IMR-90 (cell line): ENCODE results near the gene CYP24A1. TPM values are rescaled to one million over a fixed set of nuclear protein-coding genes. Genes with fewer than 3 reads are reported as not detected.

ENCODE experiments used
- ATAC-seq: fragments of 200-7000 bp; cut with Tn5 transposase; 2 replicates; pipeline ENCODE4 v1.9.1; 2020; ENCODE audit warnings: low read depth, mild to moderate bottlenecking, moderate library complexity
- BruUV-seq: library from RNA; stranded (reverse); fragments of 400-500 nt; replicated peaks from 2 replicates; lab custom pipeline; 2021; lab: Mats Ljungman, UMichigan
- CTCF ChIA-PET: fragments of 300-600 bp; formaldehyde crosslinking; extraction: SDS; loops from one replicate; lab custom pipeline; 2021; ENCODE audit warnings: antibody characterized with exemption; lab: Yijun Ruan, JAX
- POLR2A ChIA-PET: fragments of 300-600 bp; sonication (Branson Sonifier 250); formaldehyde crosslinking; loops from one replicate; lab custom pipeline; 2022; ENCODE audit warnings: antibody characterized with exemption; ENCODE audit not compliant: unreplicated experiment; lab: Charles Lee
- DNase-seq: peaks from one replicate; pipeline ENCODE4 v3.0.0; 2013
- H2AFZ ChIP-seq: replicated peaks from 2 replicates; pipeline ENCODE3; 2013; ENCODE audit warnings: low read length, mild to moderate bottlenecking; ENCODE audit not compliant: poor library complexity
- H2AK5ac ChIP-seq: 2 replicates; pipeline ENCODE4 v1.6.1; 2013; ENCODE audit warnings: low read depth, low read length, inconsistent platforms
- H2AK9ac ChIP-seq: replicated peaks from 2 replicates; pipeline ENCODE3; 2013; ENCODE audit warnings: mild to moderate bottlenecking, low read depth, low read length, moderate library complexity; ENCODE audit not compliant: poor library complexity
- H2BK120ac ChIP-seq: 2 replicates; pipeline ENCODE4 v1.6.1; 2013; ENCODE audit warnings: low read depth, low read length, inconsistent platforms
- H2BK15ac ChIP-seq: 3 replicates; pipeline ENCODE4 v1.6.1; 2013; ENCODE audit warnings: low read depth, low read length, inconsistent platforms
- H2BK20ac ChIP-seq: 2 replicates; pipeline ENCODE4 v1.6.1; 2013; ENCODE audit warnings: low read depth, mild to moderate bottlenecking, inconsistent platforms, low read length, moderate library complexity
- H2BK5ac ChIP-seq: 2 replicates; pipeline ENCODE4 v1.6.1; 2013; ENCODE audit warnings: mild to moderate bottlenecking, low read depth, low read length, inconsistent platforms; ENCODE audit not compliant: poor library complexity, severe bottlenecking
- H3K14ac ChIP-seq: replicated peaks from 2 replicates; pipeline ENCODE4 v1.6.1; 2013; ENCODE audit warnings: low read depth, low read length, inconsistent platforms
- H3K18ac ChIP-seq: 2 replicates; pipeline ENCODE4 v1.6.1; 2013; ENCODE audit warnings: low read depth, low read length, control low read depth
- H3K23ac ChIP-seq: 2 replicates; pipeline ENCODE4 v1.6.1; 2013; ENCODE audit warnings: low read depth, low read length, inconsistent platforms
- H3K27ac ChIP-seq: 2 replicates; pipeline ENCODE4 v1.5.1; 2013; ENCODE audit warnings: mild to moderate bottlenecking, control low read depth, low read length; ENCODE audit not compliant: insufficient read depth
- H3K27me3 ChIP-seq: 2 replicates; pipeline ENCODE4 v1.6.1; 2013; ENCODE audit warnings: low read length; ENCODE audit not compliant: control insufficient read depth, insufficient read depth
- H3K36me3 ChIP-seq: 2 replicates; pipeline ENCODE4 v1.6.1; 2013; ENCODE audit warnings: low read length, mixed read lengths; ENCODE audit not compliant: control insufficient read depth, insufficient read depth
- H3K4ac ChIP-seq: 2 replicates; pipeline ENCODE4 v1.6.1; 2013; ENCODE audit warnings: low read depth, low read length, inconsistent platforms
- H3K4me1 ChIP-seq: 2 replicates; pipeline ENCODE4 v1.6.1; 2013; ENCODE audit warnings: low read length, mixed read lengths; ENCODE audit not compliant: control insufficient read depth, insufficient read depth
- H3K4me2 ChIP-seq: 2 replicates; pipeline ENCODE4 v1.6.1; 2013; ENCODE audit warnings: low read depth, mild to moderate bottlenecking, control low read depth, low read length, moderate library complexity
- H3K4me3 ChIP-seq: 2 replicates; pipeline ENCODE4 v1.5.1; 2013; ENCODE audit warnings: low read depth, mild to moderate bottlenecking, control low read depth, low read length, moderate library complexity; ENCODE audit not compliant: insufficient read depth
- H3K56ac ChIP-seq: 2 replicates; pipeline ENCODE4 v1.6.1; 2013; ENCODE audit warnings: low read length, inconsistent platforms; ENCODE audit not compliant: insufficient read depth; ENCODE audit errors: extremely low read depth
- H3K79me1 ChIP-seq, 2 experiments: 2 replicates each; pipeline ENCODE4 v1.6.1; 2013; ENCODE audit warnings: low read length in 2 of 2, inconsistent platforms in 1 of 2, low read depth in 1 of 2
- H3K9ac ChIP-seq: 2 replicates; pipeline ENCODE4 v1.6.1; 2013; ENCODE audit warnings: low read depth, low read length, control low read depth
- H3K9me1 ChIP-seq: 2 replicates; pipeline ENCODE4 v1.6.1; 2013; ENCODE audit warnings: low read length, inconsistent platforms; ENCODE audit not compliant: insufficient read depth
- H3K9me3 ChIP-seq: 2 replicates; pipeline ENCODE4 v1.6.1; 2013; ENCODE audit warnings: low read length; ENCODE audit not compliant: control insufficient read depth, insufficient read depth
- H4K20me1 ChIP-seq: 2 replicates; pipeline ENCODE4 v1.6.1; 2013; ENCODE audit warnings: low read length, inconsistent platforms; ENCODE audit not compliant: insufficient read depth
- H4K5ac ChIP-seq: 2 replicates; pipeline ENCODE4 v1.6.1; 2013; ENCODE audit warnings: mild to moderate bottlenecking, low read depth, low read length, control low read depth
- H4K8ac ChIP-seq, 2 experiments: 2 replicates each; pipeline ENCODE4 v1.6.1; 2013; ENCODE audit warnings: low read depth in 2 of 2, low read length in 2 of 2, control low read depth in 1 of 2, inconsistent platforms in 1 of 2
- H4K91ac ChIP-seq: 2 replicates; pipeline ENCODE4 v1.6.1; 2013; ENCODE audit warnings: low read depth, low read length, inconsistent platforms; ENCODE audit not compliant: insufficient read depth
- BHLHE40 ChIP-seq: fragments of 150-350 bp; IDR thresholded peaks from 2 replicates; pipeline ENCODE4 v1.6.1; 2016; ENCODE audit warnings: mild to moderate bottlenecking, low read depth, low read length
- CEBPB ChIP-seq: IDR thresholded peaks from 2 replicates; pipeline ENCODE4 v1.6.1; 2012; ENCODE audit warnings: low read depth, low read length, improper control_type of control experiment
- CTCF ChIP-seq: conservative IDR thresholded peaks from 2 replicates; pipeline ENCODE4 v1.5.1; 2012; ENCODE audit warnings: mild to moderate bottlenecking, low read depth, low read length, improper control_type of control experiment
- ELK1 ChIP-seq: fragments of 150-350 bp; IDR thresholded peaks from 2 replicates; pipeline ENCODE4 v1.6.1; 2016; ENCODE audit warnings: low read depth, mild to moderate bottlenecking, low read length, moderate library complexity, borderline replicate concordance
- FOS ChIP-seq: fragments of 150-350 bp; IDR thresholded peaks from 2 replicates; pipeline ENCODE4 v1.6.1; 2016; ENCODE audit warnings: low read depth, low read length
- MAZ ChIP-seq: IDR thresholded peaks from 2 replicates; pipeline ENCODE4 v1.6.1; 2012; ENCODE audit warnings: low read depth, mild to moderate bottlenecking, low read length, improper control_type of control experiment, moderate library complexity, borderline replicate concordance
- MXI1 ChIP-seq: IDR thresholded peaks from 2 replicates; pipeline ENCODE4 v1.6.1; 2012; ENCODE audit warnings: low read depth, mild to moderate bottlenecking, low read length, moderate library complexity, borderline replicate concordance
- NFE2L2 ChIP-seq: fragments of 150-350 bp; IDR thresholded peaks from 2 replicates; pipeline ENCODE4 v1.6.1; 2016; ENCODE audit warnings: low read depth, mild to moderate bottlenecking, low read length
- POLR2A ChIP-seq: IDR thresholded peaks from 2 replicates; pipeline ENCODE4 v1.6.1; 2012; ENCODE audit warnings: mild to moderate bottlenecking, low read depth, low read length
- RAD21 ChIP-seq: IDR thresholded peaks from 2 replicates; pipeline ENCODE4 v1.6.1; 2012; ENCODE audit warnings: low read length, improper control_type of control experiment
- RFX5 ChIP-seq: IDR thresholded peaks from 2 replicates; pipeline ENCODE4 v1.8.0; 2012; ENCODE audit warnings: low read depth, mild to moderate bottlenecking, low read length, moderate library complexity
- SMC3 ChIP-seq: fragments of 150-350 bp; IDR thresholded peaks from 2 replicates; pipeline ENCODE4 v1.6.1; 2016; ENCODE audit warnings: low read depth, mild to moderate bottlenecking, antibody characterized with exemption, low read length, moderate library complexity
- WGBS, 2 experiments: methylation state at CpG; one replicate each; pipeline versions ENCODE4 v1.1.5 to v1.1.7; 2013; ENCODE audit warnings: missing lambda C conversion rate in 2 of 2; ENCODE audit not compliant: insufficient read length in 1 of 2; ENCODE audit errors: extremely low coverage in 2 of 2; 5-methylcytosine and 5-hydroxymethylcytosine counted together
- dilution Hi-C: fragments of 300-500 bp; cut with HindIII; formaldehyde crosslinking; loops from one replicate; pipeline ENCODE4 v1.14.3; 2018; ENCODE audit warnings: low sequenced_read_pairs; ENCODE audit not compliant: unreplicated experiment
- in situ Hi-C: fragments of 300-500 bp; cut with MboI; formaldehyde crosslinking; loops from 3 replicates; pipeline ENCODE4 v1.14.3; 2019; ENCODE audit warnings: low sequenced_read_pairs, inconsistent platforms, mixed read lengths
- intact Hi-C: fragments of 100-400 bp; cut with micrococcal nuclease; formaldehyde crosslinking; loops from 2 replicates; pipeline ENCODE4 v1.10.0; 2022
- polyA plus RNA-seq, 3 experiments: library from polyadenylated mRNA; depleted of rRNA; stranded (reverse); fragments of >200 nt; gene quantifications; 2 replicates each; pipeline ENCODE4 v1.2.3, GENCODE V29; 2012; ENCODE audit warnings: low replicate concordance in 1 of 3
- total RNA-seq: library from RNA; depleted of rRNA; stranded (reverse); fragments of >200 nt; gene quantifications from 2 replicates; pipeline ENCODE4 v1.2.3, GENCODE V29; 2012
- TF ChIP-seq, protein P1 (sequence below): fragments of 150-350 bp; IDR thresholded peaks from 2 replicates; pipeline ENCODE4 v1.6.1; 2017; ENCODE audit warnings: mild to moderate bottlenecking, antibody characterized with exemption, low read length, low read depth

The CYP24A1 gene
- total and polyA plus RNA-seq, 2 of the 4 experiments (the other 2 are of a cell fraction), result not detected

- no peaks in the 10 kb centered on the region for H3K9me3 ChIP-seq
- no peaks in the 10 kb centered on the region for H3K4me1 ChIP-seq
- POLR2A ChIA-PET, result no interaction called here
- H3K27me3 ChIP-seq, result peaks cover 23% of the 10 kb centered on the region
- H3K18ac ChIP-seq, result no peak overlapping the region
- H2AFZ ChIP-seq, result no peak overlapping the region
- H3K4me2 ChIP-seq, result no peak overlapping the region
- no peak overlapping the region for H4K91ac ChIP-seq
- H2BK5ac ChIP-seq, result no peak overlapping the region
- no peak overlapping the region for H3K27ac ChIP-seq
- no peak overlapping the region for H3K14ac ChIP-seq
- no peak for ATAC-seq
- H2BK15ac ChIP-seq, result no peak overlapping the region
- H2AK5ac ChIP-seq, result no peak overlapping the region
- in situ Hi-C loops (loop anchor here (25.0 kb wide), 1 partner anchor 193 kb away; no protein-coding TSS in a partner anchor), intact Hi-C loops (no loop called here), dilution Hi-C loops (loop anchor here (25.0 kb wide), 1 partner anchor 93 kb away; no protein-coding TSS in a partner anchor)
- no peak overlapping the region for H3K4me3 ChIP-seq
- TF ChIP-seq CTCF (no peak), MXI1 (no peak), POLR2A (no peak), CEBPB (no peak), SMC3 (no peak), FOS (no peak), BHLHE40 (no peak), RAD21 (no peak), NFE2L2 (no peak), ELK1 (no peak), MAZ (no peak), RFX5 (no peak)
- TF ChIP-seq, protein P1, sequence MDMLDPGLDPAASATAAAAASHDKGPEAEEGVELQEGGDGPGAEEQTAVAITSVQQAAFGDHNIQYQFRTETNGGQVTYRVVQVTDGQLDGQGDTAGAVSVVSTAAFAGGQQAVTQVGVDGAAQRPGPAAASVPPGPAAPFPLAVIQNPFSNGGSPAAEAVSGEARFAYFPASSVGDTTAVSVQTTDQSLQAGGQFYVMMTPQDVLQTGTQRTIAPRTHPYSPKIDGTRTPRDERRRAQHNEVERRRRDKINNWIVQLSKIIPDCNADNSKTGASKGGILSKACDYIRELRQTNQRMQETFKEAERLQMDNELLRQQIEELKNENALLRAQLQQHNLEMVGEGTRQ, result no peak
- H3K56ac ChIP-seq, result no peak overlapping the region
- no peak overlapping the region for H3K9ac ChIP-seq
- no peak overlapping the region for H3K4ac ChIP-seq
- no peaks in the 10 kb centered on the region for H3K79me1 ChIP-seq
- no peak overlapping the region for H3K23ac ChIP-seq
- CTCF ChIA-PET, result interaction anchor here (0.6 to 1.1 kb wide), 2 partner anchors 9 to 87 kb away, joined by 4 read pairs; no protein-coding TSS in a partner anchor
- no peak overlapping the region for H2BK120ac ChIP-seq
- no TSS peak for BruUV-seq
- WGBS, 2 experiments, result no CpG with 5 or more reads among the region's 2 CpGs
- H3K36me3 ChIP-seq, result no peaks in the 10 kb centered on the region
- no peaks in the 10 kb centered on the region for H3K9me1 ChIP-seq
- DNase-seq, result no peak
- no peaks in the 10 kb centered on the region for H4K20me1 ChIP-seq
- H2AK9ac ChIP-seq, result no peak overlapping the region
- no peak overlapping the region for H4K5ac ChIP-seq
- H2BK20ac ChIP-seq, result no peak overlapping the region
- no peak overlapping the region for H4K8ac ChIP-seq
These were observed 6.2 kb upstream of the CYP24A1 start for GRCh38 chr20:54179946-54180345.
